H1 (cell line): Measurements from ENCODE around the gene HOXC5. TPM values are rescaled to one million over a fixed set of nuclear protein-coding genes. Genes with fewer than 3 reads are reported as not detected.

Source experiments
- CTCF ChIA-PET: fragments of 300-600 bp; sonication (Branson Sonifier 250); formaldehyde crosslinking; loops from one replicate; lab custom pipeline; 2021; ENCODE audit not compliant: partially characterized antibody; lab: Charles Lee
- POLR2A ChIA-PET: fragments of 300-600 bp; sonication (Branson Sonifier 250); formaldehyde crosslinking; loops from one replicate; lab custom pipeline; 2021; ENCODE audit warnings: inconsistent platforms; ENCODE audit not compliant: partially characterized antibody; lab: Charles Lee
- DNase-seq, 2 experiments: peaks; one replicate each; pipeline versions ENCODE4 v3.0.0 to v3.0.0-alpha.2; 2010 to 2022; ENCODE audit warnings: low spot score in 2 of 2, low read depth in 1 of 2, mixed read lengths in 1 of 2
- FAIRE-seq: peaks from 2 replicates; lab custom pipeline; 2011; peaks lifted over from hg19 to GRCh38; lab: Jason Lieb, UNC
- H2AFZ ChIP-seq: 2 replicates; pipeline ENCODE4 v1.8.1; 2012; ENCODE audit warnings: low read length, inconsistent platforms
- H2AK5ac ChIP-seq: 2 replicates; pipeline ENCODE4 v1.6.1; 2013; ENCODE audit warnings: low read depth, low read length
- H2BK120ac ChIP-seq: replicated peaks from 2 replicates; pipeline ENCODE3; 2013; ENCODE audit warnings: low read depth, low read length, inconsistent platforms
- H2BK12ac ChIP-seq: 2 replicates; pipeline ENCODE4 v1.6.1; 2013; ENCODE audit warnings: low read depth, low read length
- H2BK15ac ChIP-seq: 2 replicates; pipeline ENCODE4 v1.6.1; 2013; ENCODE audit warnings: low read length
- H2BK20ac ChIP-seq: 2 replicates; pipeline ENCODE4 v1.6.1; 2013; ENCODE audit warnings: low read length
- H2BK5ac ChIP-seq: 2 replicates; pipeline ENCODE4 v1.6.1; 2013; ENCODE audit warnings: low read depth, low read length
- H3K14ac ChIP-seq: 2 replicates; pipeline ENCODE4 v1.6.1; 2013; ENCODE audit warnings: inconsistent platforms; ENCODE audit not compliant: insufficient read length
- H3K18ac ChIP-seq: 2 replicates; pipeline ENCODE4 v1.6.1; 2013; ENCODE audit warnings: low read length; ENCODE audit errors: extremely low read depth
- H3K23ac ChIP-seq: 2 replicates; pipeline ENCODE4 v1.6.1; 2013; ENCODE audit warnings: inconsistent platforms; ENCODE audit not compliant: insufficient read length
- H3K23me2 ChIP-seq: 2 replicates; pipeline ENCODE4 v1.6.1; 2013; ENCODE audit warnings: low read depth, low read length
- H3K27ac ChIP-seq: 2 replicates; pipeline ENCODE4 v1.6.1; 2011; ENCODE audit warnings: low read depth, low read length, inconsistent platforms
- H3K27me3 ChIP-seq, 4 experiments: replicated peaks in 1 of 4; 1 replicate in 1 of 4; 2 replicates in 3 of 4; pipeline versions ENCODE4 v1.6.1 to v1.8.1; 2011 to 2013; ENCODE audit warnings: low read length in 3 of 4, mild to moderate bottlenecking in 3 of 4, inconsistent platforms in 2 of 4, mixed read lengths in 2 of 4, moderate library complexity in 1 of 4; ENCODE audit not compliant: control insufficient read depth in 3 of 4, insufficient read depth in 3 of 4; ENCODE audit errors: extremely low read depth in 1 of 4
- H3K36me3 ChIP-seq, 4 experiments: 2 replicates each; pipeline versions ENCODE4 v1.6.1 to v1.8.1; 2011 to 2013; ENCODE audit warnings: mild to moderate bottlenecking in 4 of 4, low read length in 3 of 4, moderate library complexity in 2 of 4, control low read depth in 1 of 4, inconsistent platforms in 1 of 4; ENCODE audit not compliant: insufficient read depth in 4 of 4, control insufficient read depth in 2 of 4
- H3K4ac ChIP-seq: replicated peaks from 2 replicates; pipeline ENCODE3; 2013; ENCODE audit warnings: low read length, low read depth, mixed read lengths, inconsistent platforms; ENCODE audit not compliant: insufficient read length
- H3K4me1 ChIP-seq, 4 experiments: replicated peaks in 1 of 4; 1 replicate in 1 of 4; 2 replicates in 3 of 4; pipeline versions ENCODE4 v1.6.1 to v1.8.1; 2011 to 2013; ENCODE audit warnings: low read length in 3 of 4, inconsistent platforms in 2 of 4, mixed read lengths in 1 of 4; ENCODE audit not compliant: insufficient read depth in 4 of 4, control insufficient read depth in 3 of 4
- H3K4me2 ChIP-seq, 2 experiments: 2 replicates each; pipeline versions ENCODE4 v1.6.1 to v1.8.1; 2011 to 2013; ENCODE audit warnings: low read depth in 2 of 2, low read length in 2 of 2, control low read depth in 1 of 2, inconsistent platforms in 1 of 2, mild to moderate bottlenecking in 1 of 2; ENCODE audit not compliant: insufficient read depth in 1 of 2
- H3K4me3 ChIP-seq, 4 experiments: fragments of 200-600, 300-600 bp in 1 of 4; sonication (generic), shearing (Covaris generic), sonication (Bioruptor Twin) in 1 of 4; 2 replicates each; pipeline versions ENCODE4 v1.5.1 to v1.8.1; 2011 to 2016; ENCODE audit warnings: low read length in 4 of 4, low read depth in 3 of 4, control low read depth in 2 of 4, inconsistent platforms in 2 of 4, mild to moderate bottlenecking in 2 of 4, mixed read lengths in 1 of 4, moderate library complexity in 1 of 4; ENCODE audit not compliant: insufficient read depth in 2 of 4; ENCODE audit errors: extremely low read depth in 1 of 4
- H3K56ac ChIP-seq: replicated peaks from 2 replicates; pipeline ENCODE3; 2013; ENCODE audit warnings: low read depth, mild to moderate bottlenecking, mixed read lengths, low read length, inconsistent platforms; ENCODE audit not compliant: insufficient read length
- H3K79me1 ChIP-seq: 2 replicates; pipeline ENCODE4 v1.6.1; 2013; ENCODE audit warnings: low read depth, low read length, control low read depth
- H3K79me2 ChIP-seq, 2 experiments: 2 replicates each; pipeline versions ENCODE4 v1.6.1 to v1.8.1; 2012 to 2013; ENCODE audit warnings: low read length in 2 of 2, mild to moderate bottlenecking in 2 of 2, inconsistent platforms in 1 of 2; ENCODE audit not compliant: insufficient read depth in 2 of 2, control insufficient read depth in 1 of 2
- H3K9ac ChIP-seq, 4 experiments: replicated peaks in 1 of 4; 1 replicate in 1 of 4; 2 replicates in 3 of 4; pipeline versions ENCODE4 v1.6.1 to v1.8.1; 2011 to 2013; ENCODE audit warnings: low read depth in 3 of 4, low read length in 3 of 4, control low read depth in 2 of 4, mild to moderate bottlenecking in 2 of 4, moderate library complexity in 2 of 4, inconsistent platforms in 1 of 4; ENCODE audit errors: extremely low read depth in 1 of 4
- H3K9me3 ChIP-seq, 2 experiments: 2 replicates each; pipeline versions ENCODE4 v1.6.1 to v1.8.1; 2012 to 2013; ENCODE audit warnings: mild to moderate bottlenecking in 2 of 2, moderate library complexity in 2 of 2, control low read depth in 1 of 2, inconsistent platforms in 1 of 2, low read depth in 1 of 2, low read length in 1 of 2, mixed read lengths in 1 of 2; ENCODE audit not compliant: insufficient read depth in 2 of 2
- H4K20me1 ChIP-seq, 2 experiments: replicated peaks in 1 of 2; 2 replicates each; pipeline versions ENCODE3 to v1.8.1; 2011 to 2013; ENCODE audit warnings: inconsistent platforms in 2 of 2, low read length in 2 of 2, mild to moderate bottlenecking in 1 of 2; ENCODE audit not compliant: insufficient read depth in 2 of 2, control insufficient read depth in 1 of 2
- H4K5ac ChIP-seq: 2 replicates; pipeline ENCODE4 v1.6.1; 2013; ENCODE audit warnings: low read length, low read depth, mixed read lengths, inconsistent platforms; ENCODE audit not compliant: insufficient read length
- H4K8ac ChIP-seq: 2 replicates; pipeline ENCODE4 v1.8.0; 2013; ENCODE audit warnings: mild to moderate bottlenecking, moderate library complexity, low read length, inconsistent platforms; ENCODE audit not compliant: insufficient read depth; ENCODE audit errors: extremely low read depth
- H4K91ac ChIP-seq: replicated peaks from 2 replicates; pipeline ENCODE3; 2013; ENCODE audit warnings: low read length, mixed read lengths, inconsistent platforms; ENCODE audit not compliant: insufficient read length
- CREB1 ChIP-seq: IDR thresholded peaks from 2 replicates; pipeline ENCODE4 v1.6.1; 2012; ENCODE audit warnings: inconsistent platforms
- EZH2 ChIP-seq: fragments of 200-600 bp; sonication (generic); IDR thresholded peaks from 2 replicates; pipeline ENCODE4 v1.7.1; 2012; ENCODE audit warnings: low read depth, mild to moderate bottlenecking, moderate library complexity, low read length, inconsistent platforms; ENCODE audit not compliant: severe bottlenecking
- HDAC2 ChIP-seq, 2 experiments: fragments of 300-600 bp in 1 of 2; sonication (generic) in 1 of 2; IDR thresholded peaks; 2 replicates each; pipeline ENCODE4 v1.6.1; 2011 to 2012; ENCODE audit warnings: low read depth in 2 of 2, low read length in 2 of 2, mild to moderate bottlenecking in 2 of 2, moderate library complexity in 2 of 2, borderline replicate concordance in 1 of 2, inconsistent platforms in 1 of 2
- SUZ12 ChIP-seq: fragments of 200-600 bp; sonication (generic); IDR thresholded peaks from 2 replicates; pipeline ENCODE4 v1.6.1; 2012; ENCODE audit warnings: mild to moderate bottlenecking, inconsistent platforms, low read length, moderate library complexity, mixed read lengths
- WGBS, 2 experiments: shearing (Covaris generic) in 1 of 2; methylation state at CpG; one replicate each; pipeline versions ENCODE4 v1.1.6 to v1.1.7; 2013 to 2015; ENCODE audit warnings: low lambda C conversion rate in 2 of 2, mixed read lengths in 2 of 2, inconsistent platforms in 1 of 2, low coverage in 1 of 2, missing lambda C conversion rate in 1 of 2; ENCODE audit not compliant: insufficient replicate concordance in 2 of 2, insufficient coverage in 1 of 2, insufficient read length in 1 of 2; ENCODE audit errors: extremely low coverage in 1 of 2, missing lambda C conversion rate in 1 of 2; 5-methylcytosine and 5-hydroxymethylcytosine counted together
- polyA plus RNA-seq, 7 experiments: library from polyadenylated mRNA; depleted of rRNA in 3 of 7; stranded (reverse) in 5 of 7; unstranded in 2 of 7; fragments of >200 nt in 5 of 7; fragments of 200-250 nt in 2 of 7; gene quantifications; 1 replicate in 5 of 7; 2 replicates in 1 of 7; 4 replicates in 1 of 7; pipeline versions ENCODE4 v1.2.1 to v1.2.3, GENCODE V29; 2011 to 2013; ENCODE audit warnings: missing spikeins in 2 of 7, mixed read lengths in 2 of 7
- total RNA-seq: library from RNA; stranded (reverse); fragmentation: NEBNext Ultra II Directional; extraction: Animal tissue kit (Norgen Biotek cat#: 25700); gene quantifications from 2 replicates; pipeline ENCODE4 v1.2.1, GENCODE V29; 2021

Gene HOXC5
- total and polyA plus RNA-seq, 2 of the 8 experiments (the other 6 are each of a cell fraction or from before 2014, with no cell fraction given), result not detected

DNA sequence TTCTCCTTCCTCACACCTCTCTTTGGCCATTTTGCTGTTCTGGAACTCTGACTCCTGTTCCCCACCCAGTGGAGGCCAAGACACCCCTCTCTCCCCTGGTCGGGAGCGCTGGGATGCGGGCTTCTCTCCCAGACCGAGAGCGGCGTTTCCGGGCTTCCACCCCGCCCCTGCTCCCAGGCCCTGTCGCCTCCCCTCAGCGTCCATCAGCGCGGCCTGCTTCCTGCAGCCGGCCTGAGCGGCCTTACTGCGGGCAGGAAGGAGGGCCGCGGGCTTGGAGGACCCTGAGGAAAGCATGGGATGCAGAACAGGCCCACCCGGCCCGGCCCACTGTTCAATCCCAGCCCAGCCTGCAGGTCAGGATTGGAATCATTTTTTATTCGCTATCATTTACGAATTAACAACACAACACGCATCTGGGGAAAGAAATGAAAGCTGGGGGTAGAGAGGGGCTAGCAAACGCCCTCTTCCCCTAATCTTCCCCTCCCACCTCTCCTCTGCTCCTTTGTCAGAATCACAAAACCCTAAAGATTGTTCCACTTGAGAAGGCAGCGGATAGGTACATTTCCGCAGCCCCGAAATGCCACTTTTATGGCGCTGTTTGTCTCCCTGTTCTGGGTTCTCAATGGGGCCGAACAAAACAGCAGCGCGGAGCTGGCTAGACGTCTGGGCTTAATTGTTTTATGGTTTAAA, 27.9 kb upstream of the HOXC5 start:
- CTCF ChIA-PET, result interaction anchor here (0.8 to 11.3 kb wide), 25 partner anchors 8 to 374 kb away, joined by 3 to 172 read pairs (median 7); partner anchors contain the start of genes HOXC10, HOXC4, HOXC5 and HOXC6
- no peak overlapping the region for H4K5ac ChIP-seq
- H3K4ac ChIP-seq, result no peak overlapping the region
- H2BK12ac ChIP-seq, result no peak overlapping the region
- H3K79me2 ChIP-seq, result no peaks in the 10 kb centered on the region
- no peak overlapping the region for H3K18ac ChIP-seq
- no peak overlapping the region for H3K27ac ChIP-seq
- H2BK120ac ChIP-seq, result no peak overlapping the region
- DNase-seq (no peak), FAIRE-seq (no peak)
- TF ChIP-seq SUZ12, result peak; percentile 93
- TF ChIP-seq EZH2, result peak; percentile 93
- TF ChIP-seq HDAC2 (IDR thresholded peaks at IDR 0.05; ENCODE audit: borderline replicate concordance in 1 of 2, low read depth in 2 of 2, low read length in 2 of 2), result no peak
- TF ChIP-seq CREB1, result no peak
- no peak overlapping the region for H3K9ac ChIP-seq
- H3K9me3 ChIP-seq, result no peaks in the 10 kb centered on the region
- no peak overlapping the region for H3K56ac ChIP-seq
- H3K36me3 ChIP-seq, result peaks cover 0 to 2% (median 0%) of the 10 kb centered on the region in 4 experiments; a peak in 1 of 8 replicates
- peaks cover 0 to 34% of the 10 kb centered on the region in 2 experiments for H4K20me1 ChIP-seq
- WGBS, 2 experiments, result 21% methylated on average over 31 of the region's 31 CpGs; no CpG with 5 or more reads in 1 of the 2 experiments
- H2BK15ac ChIP-seq, result no peak overlapping the region
- H3K27me3 ChIP-seq, result peaks cover 97 to 100% (median 100%) of the 10 kb centered on the region in 4 experiments
- H4K91ac ChIP-seq, result no peak overlapping the region
- no peak overlapping the region for H2AFZ ChIP-seq
- H3K4me1 ChIP-seq, result peaks cover 0 to 9% (median 1%) of the 10 kb centered on the region in 4 experiments; a peak in 3 of 7 replicates
- H2BK20ac ChIP-seq, result no peak overlapping the region
- H3K23ac ChIP-seq, result no peak overlapping the region
- H2BK5ac ChIP-seq, result no peak overlapping the region
- H2AK5ac ChIP-seq, result no peak overlapping the region
- H4K8ac ChIP-seq, result no peak overlapping the region
- no peak overlapping the region for H3K4me2 ChIP-seq
- H3K4me3 ChIP-seq, result no peak overlapping the region
- no peaks in the 10 kb centered on the region for H3K79me1 ChIP-seq
- POLR2A ChIA-PET, result interaction anchor here (1.0 kb wide), 1 partner anchor 22 kb away, joined by 3 read pairs; no protein-coding TSS in a partner anchor
- H3K14ac ChIP-seq, result no peak overlapping the region
- H3K23me2 ChIP-seq, result peaks cover 2% of the 10 kb centered on the region; the same call in 1 of the 2 replicates
